ENCODE measurements around the gene HEMGN. TPM values are rescaled to one million over a fixed set of nuclear protein-coding genes. Genes with fewer than 3 reads are reported as not detected.
"Not testable (repeated sequence)": the region's sequence is repeated elsewhere in the genome, so short reads cannot be mapped to it uniquely, and the experiment has no call there.

Gene HEMGN
- total and polyA plus RNA-seq, 2 of the 8 experiments (the other 6 are each of a cell fraction or from before 2014, with no cell fraction given), result not detected

DNA sequence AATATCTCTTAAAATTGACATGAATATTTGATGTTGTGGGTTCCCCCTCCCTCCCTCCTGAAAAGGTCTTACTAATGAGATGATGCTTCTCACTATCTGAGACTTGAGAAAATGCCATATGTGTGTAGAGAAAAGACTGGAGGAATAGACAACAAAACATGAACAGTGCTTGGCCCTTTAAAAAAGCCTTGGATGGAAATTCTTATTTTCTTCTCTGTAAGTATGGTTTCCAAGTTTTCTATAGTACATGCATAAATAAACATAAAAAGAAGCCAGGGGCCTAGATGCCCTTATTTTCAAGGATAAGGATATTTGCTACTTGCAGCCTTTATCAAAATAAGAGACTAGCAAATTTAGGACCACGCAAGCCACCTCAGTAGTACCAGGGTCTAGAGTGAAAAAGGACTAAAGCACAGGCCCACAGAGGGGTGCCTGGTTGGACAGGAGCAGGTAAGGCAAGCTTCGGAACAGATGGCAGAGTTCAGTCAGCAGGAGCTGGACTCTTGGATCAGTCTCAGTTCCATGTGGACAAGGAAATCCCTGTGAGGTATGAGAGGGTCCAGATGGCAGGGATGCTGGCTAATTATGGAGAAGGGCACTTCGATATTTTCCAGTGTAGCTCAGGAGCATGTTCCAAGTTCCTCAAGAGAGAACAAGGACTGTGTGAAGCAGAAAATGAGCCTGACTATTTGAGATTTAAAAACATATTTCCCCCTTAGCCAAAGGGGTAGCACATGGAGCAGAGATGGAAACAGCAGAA, 40.6 kb upstream of the HEMGN start (continued):
- TF ChIP-seq JUND (IDR thresholded peaks at IDR 0.05; ENCODE audit: low read length) (no peak), POU5F1 (IDR thresholded peaks at IDR 0.05; ENCODE audit: low read depth, low read length) (no peak), KDM1A (IDR thresholded peaks at IDR 0.05; ENCODE audit: borderline replicate concordance, low read length) (no peak), HDAC2 (IDR thresholded peaks at IDR 0.05; ENCODE audit: borderline replicate concordance in 1 of 2, low read depth in 2 of 2, low read length in 2 of 2) (no peak), FOSL1 (IDR thresholded peaks at IDR 0.05; ENCODE audit: insufficient read depth, low read depth, low read length) (no peak), GABPA (IDR thresholded peaks at IDR 0.05; ENCODE audit: borderline replicate concordance, insufficient read depth, low read length) (no peak)

- H3K79me2 ChIP-seq (ENCODE audit: control insufficient read depth in 1 of 2, insufficient read depth in 2 of 2, low read length in 2 of 2); H3K9ac ChIP-seq (replicated peaks in 1 of 4; ENCODE audit: extremely low read depth in 1 of 4, low read depth in 3 of 4, low read length in 3 of 4); H4K8ac ChIP-seq (ENCODE audit: extremely low read depth, insufficient read depth, low read length); H2BK12ac ChIP-seq (ENCODE audit: low read depth, low read length); FAIRE-seq; POLR2A ChIA-PET (ENCODE audit: partially characterized antibody); H3K56ac ChIP-seq (replicated peaks; ENCODE audit: insufficient read length, low read depth, low read length); H3K14ac ChIP-seq (ENCODE audit: insufficient read length); H4K91ac ChIP-seq (replicated peaks; ENCODE audit: insufficient read length, low read length); H3K27ac ChIP-seq (ENCODE audit: low read depth, low read length); H3K4me3 ChIP-seq (ENCODE audit: extremely low read depth in 1 of 4, insufficient read depth in 2 of 4, low read depth in 3 of 4, low read length in 4 of 4); H2AFZ ChIP-seq (ENCODE audit: low read length); H3K36me3 ChIP-seq (ENCODE audit: control insufficient read depth in 2 of 4, insufficient read depth in 4 of 4, low read length in 3 of 4); H3K23ac ChIP-seq (ENCODE audit: insufficient read length); H2BK120ac ChIP-seq (replicated peaks; ENCODE audit: low read depth, low read length); H3K18ac ChIP-seq (ENCODE audit: extremely low read depth, low read length); H3K23me2 ChIP-seq (ENCODE audit: low read depth, low read length); H3K4me1 ChIP-seq (replicated peaks in 1 of 4; ENCODE audit: control insufficient read depth in 3 of 4, insufficient read depth in 4 of 4, low read length in 3 of 4); H2BK15ac ChIP-seq (ENCODE audit: low read length); H3K79me1 ChIP-seq (ENCODE audit: low read depth, low read length); CTCF ChIA-PET (ENCODE audit: partially characterized antibody); H4K5ac ChIP-seq (ENCODE audit: insufficient read length, low read depth, low read length); H2BK5ac ChIP-seq (ENCODE audit: low read depth, low read length); DNase-seq (ENCODE audit: low read depth in 1 of 2, low spot score in 2 of 2); H3K4ac ChIP-seq (replicated peaks; ENCODE audit: insufficient read length, low read depth, low read length); H3K4me2 ChIP-seq (ENCODE audit: insufficient read depth in 1 of 2, low read depth in 2 of 2, low read length in 2 of 2); H2BK20ac ChIP-seq (ENCODE audit: low read length); H2AK5ac ChIP-seq (ENCODE audit: low read depth, low read length); H3K9me3 ChIP-seq (ENCODE audit: insufficient read depth in 2 of 2, low read depth in 1 of 2, low read length in 1 of 2): not testable (repeated sequence)
- WGBS, 2 experiments (ENCODE audit: extremely low coverage in 1 of 2, insufficient coverage in 1 of 2, insufficient read length in 1 of 2, insufficient replicate concordance in 2 of 2, low coverage in 1 of 2, low lambda C conversion rate in 2 of 2, missing lambda C conversion rate in 1 of 2), result 95% methylated on average over 10 of the region's 10 CpGs; no CpG with 5 or more reads in 1 of the 2 experiments
- Histone ChIP-seq H4K20me1 (replicated peaks in 1 of 2; ENCODE audit: control insufficient read depth in 1 of 2, insufficient read depth in 2 of 2, low read length in 2 of 2) (peaks cover 6 to 16% of the 10 kb centered on the region in 2 experiments), H3K27me3 (replicated peaks in 1 of 4; ENCODE audit: control insufficient read depth in 3 of 4, extremely low read depth in 1 of 4, insufficient read depth in 3 of 4, low read length in 3 of 4) (peaks cover 35 to 75% (median 47%) of the 10 kb centered on the region in 4 experiments)
Measured at GRCh38 chr9:97976633-97977032, 38.7 kb upstream of the HEMGN start.
